Measurements from ENCODE around the gene CFAP74. TPM values are rescaled to one million over a fixed set of nuclear protein-coding genes. Genes with fewer than 3 reads are reported as not detected.

Gene CFAP74
- total and polyA plus RNA-seq, 11 donors, result 0.03 to 0.33 (median 0.07) TPM; not detected in 8

DNA sequence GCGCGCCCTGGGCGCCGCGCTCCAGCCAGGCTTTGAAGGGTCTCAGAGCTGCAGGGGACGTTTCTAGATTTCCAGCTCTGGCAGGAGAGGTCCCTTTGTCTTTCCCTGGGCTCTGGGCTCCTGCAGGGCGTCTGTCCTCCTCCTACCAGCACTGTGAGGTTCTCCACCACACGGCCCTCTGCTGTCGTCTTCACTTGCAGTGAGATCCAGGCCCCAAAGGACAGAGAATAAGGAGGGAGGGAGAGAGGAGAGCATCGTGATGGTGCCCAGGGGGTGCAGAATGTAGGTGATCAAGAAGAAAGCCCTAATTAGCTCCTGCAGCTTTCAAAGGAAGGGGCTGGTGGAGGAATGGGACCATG is 108.5 kb downstream of the CFAP74 start:
- no peaks in the 10 kb centered on the region for H3K9me3 ChIP-seq
- H3K27ac ChIP-seq, result peak overlapping the region in 5 of 12 donors; percentile 26 to 63 (median 45)
- peaks cover 0 to 38% (median 23%) of the 10 kb centered on the region in 12 donors for H3K4me1 ChIP-seq
- no peaks in the 10 kb centered on the region for H3K36me3 ChIP-seq
- H3K27me3 ChIP-seq, result peaks cover 0 to 4% (median 0%) of the 10 kb centered on the region in 9 donors
- intact Hi-C loops (cut with DNase I), result loop anchor here in 4 of 10 donors (5.0 to 10.0 kb wide), 4 partner anchors 50 to 120 kb away; partner anchors contain the start of gene NADK (in 2 of the 4)
- TF ChIP-seq POLR2A (IDR thresholded peaks at IDR 0.05) (no peak), CTCF (IDR thresholded peaks at IDR 0.05) (no peak)
- DNase-seq (no peak), ATAC-seq (no peak)
- peak overlapping the region in 4 of 12 donors; percentile 13 to 29 (median 20) for H3K4me3 ChIP-seq
- 41 to 52% (median 47%) methylated on average over 10 of the region's 10 CpGs for WGBS, 4 donors

- intact Hi-C loops (cut with DNase I), result loop anchor here in 8 of 10 donors (5.0 to 10.0 kb wide), 5 partner anchors 37 to 120 kb away; partner anchors contain the start of gene NADK (in 3 of the 8)
- no peaks in the 10 kb centered on the region for H3K36me3 ChIP-seq
- DNase-seq (peak in 4 of 5 donors; percentile 28 to 76 (median 62)), ATAC-seq (peak; percentile 12 to 52 (median 34))
- H3K9me3 ChIP-seq, result no peaks in the 10 kb centered on the region
- H3K4me3 ChIP-seq, result peak overlapping the region in 6 of 12 donors; percentile 7 to 29 (median 14)
- 14 to 21% (median 16%) methylated on average over 13 to 14 of the region's 14 CpGs for WGBS, 4 donors
- peaks cover 0 to 4% (median 0%) of the 10 kb centered on the region in 9 donors for H3K27me3 ChIP-seq
- H3K27ac ChIP-seq, result peak overlapping the region in 9 of 12 donors; percentile 13 to 63 (median 29)
- no peak for TF ChIP-seq POLR2A (IDR thresholded peaks at IDR 0.05)
- TF ChIP-seq CTCF (IDR thresholded peaks at IDR 0.05), result no peak
- H3K4me1 ChIP-seq, result peaks cover 0 to 40% (median 23%) of the 10 kb centered on the region in 12 donors
Observed at GRCh38 chr1:1894354-1895059, 109.1 kb downstream of the CFAP74 start.

GRCh38 chr1:1893997-1894353 is 109.6 kb downstream of the CFAP74 start:
- ATAC-seq (no peak), DNase-seq (no peak)
- Histone ChIP-seq H3K4me1 (peaks cover 0 to 45% (median 28%) of the 10 kb centered on the region in 12 donors), H3K9me3 (no peaks in the 10 kb centered on the region), H3K4me3 (no peak overlapping the region), H3K36me3 (no peaks in the 10 kb centered on the region), H3K27me3 (peaks cover 0 to 4% (median 0%) of the 10 kb centered on the region in 9 donors), H3K27ac (peak overlapping the region in 7 of 12 donors; percentile 22 to 63 (median 31))
- intact Hi-C loops (cut with DNase I), result loop anchor here in 8 of 10 donors (1.0 to 10.0 kb wide), 6 partner anchors 13 to 119 kb away; partner anchors contain the start of gene NADK (in 2 of the 8)
- TF ChIP-seq POLR2A (IDR thresholded peaks at IDR 0.05) (no peak), CTCF (IDR thresholded peaks at IDR 0.05) (no peak)
- 90 to 96% (median 93%) methylated on average over 2 of the region's 2 CpGs for WGBS, 4 donors

- 86 to 92% (median 88%) methylated on average over 15 to 19 of the region's 19 CpGs for WGBS, 4 donors
- Histone ChIP-seq H3K4me3 (no peak overlapping the region), H3K9me3 (no peaks in the 10 kb centered on the region), H3K4me1 (peaks cover 0 to 50% (median 33%) of the 10 kb centered on the region in 12 donors), H3K27me3 (peaks cover 0 to 4% (median 0%) of the 10 kb centered on the region in 9 donors), H3K36me3 (no peaks in the 10 kb centered on the region), H3K27ac (peak overlapping the region in 1 of 12 donors; percentile 63)
- no peak for TF ChIP-seq POLR2A (IDR thresholded peaks at IDR 0.05)
- TF ChIP-seq CTCF (IDR thresholded peaks at IDR 0.05), result no peak
- DNase-seq (peak in 1 of 5 donors; percentile 59), ATAC-seq (no peak)
- intact Hi-C loops (cut with DNase I), result loop anchor here in 8 of 10 donors (1.0 to 10.0 kb wide), 6 partner anchors 14 to 119 kb away; partner anchors contain the start of gene NADK (in 2 of the 8)
Observed at GRCh38 chr1:1893291-1893985, 110.1 kb downstream of the CFAP74 start.

Measured in heart left ventricle (tissue), 16 donors.